MM.1S (cell line): ENCODE results near the gene TXN2.

ENCODE experiments used
- EZH2 ChIP-seq: fragments of 300-600 bp; sonication (generic); optimal IDR thresholded peaks from 2 replicates; pipeline ENCODE3; 2017; ENCODE audit warnings: low read depth, mild to moderate bottlenecking, antibody characterized with exemption, low read length, mixed read lengths
- EZH2phosphoT487 ChIP-seq: fragments of 300-600 bp; sonication (generic); IDR thresholded peaks from 2 replicates; pipeline ENCODE4 v1.6.1; 2018; ENCODE audit warnings: antibody characterized with exemption, low read length
- TF ChIP-seq, protein P1 (sequence below): fragments of 300-600 bp; sonication (generic); IDR thresholded peaks from 2 replicates; pipeline ENCODE4 v1.5.1; 2016; ENCODE audit warnings: antibody characterized with exemption, low read length, mixed read lengths

DNA sequence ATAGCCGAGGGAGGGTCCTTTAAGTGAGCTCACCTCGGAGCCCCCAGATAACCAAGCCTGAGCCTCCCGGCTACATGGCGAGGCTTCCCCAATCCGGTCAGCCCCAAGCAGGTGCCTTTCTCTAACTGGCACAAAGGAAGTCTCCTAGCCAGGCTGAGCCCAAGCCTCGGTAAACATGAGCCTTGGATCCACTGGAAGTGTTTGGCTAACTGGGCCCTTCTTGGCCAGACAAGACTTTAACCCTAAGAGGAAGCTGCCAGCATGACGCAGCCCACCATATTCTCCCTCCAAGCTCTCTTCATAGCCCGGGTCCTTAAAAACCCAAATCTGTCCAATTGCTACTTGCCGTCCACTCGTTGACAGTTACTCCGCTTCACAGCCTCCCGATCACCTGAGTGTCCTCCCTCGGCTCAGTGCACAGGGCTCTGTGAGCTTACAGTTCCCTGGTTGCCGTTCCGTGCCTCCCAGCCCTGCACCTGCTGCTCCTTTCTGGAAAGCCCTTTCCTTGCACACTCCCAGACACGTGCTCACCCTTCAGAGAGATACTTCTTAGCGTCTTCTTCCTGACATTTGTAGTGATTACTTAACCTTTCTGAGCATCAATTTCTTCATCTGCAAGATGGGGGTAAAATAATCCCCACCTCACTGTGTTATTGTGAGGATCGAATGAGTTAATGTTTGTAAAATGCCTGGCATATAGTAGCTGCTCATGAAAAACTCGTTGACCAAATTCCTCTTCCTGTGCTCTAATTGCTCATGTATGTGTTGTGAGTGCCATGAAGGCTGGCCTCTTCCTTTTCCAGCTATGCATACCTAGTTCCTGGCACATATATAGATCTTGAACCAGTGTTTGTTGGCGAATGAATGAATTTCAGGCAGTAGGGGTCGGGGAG is 25.6 kb downstream of the TXN2 start:
- no peak for TF ChIP-seq EZH2
- TF ChIP-seq EZH2phosphoT487: no peak
- TF ChIP-seq, protein P1, sequence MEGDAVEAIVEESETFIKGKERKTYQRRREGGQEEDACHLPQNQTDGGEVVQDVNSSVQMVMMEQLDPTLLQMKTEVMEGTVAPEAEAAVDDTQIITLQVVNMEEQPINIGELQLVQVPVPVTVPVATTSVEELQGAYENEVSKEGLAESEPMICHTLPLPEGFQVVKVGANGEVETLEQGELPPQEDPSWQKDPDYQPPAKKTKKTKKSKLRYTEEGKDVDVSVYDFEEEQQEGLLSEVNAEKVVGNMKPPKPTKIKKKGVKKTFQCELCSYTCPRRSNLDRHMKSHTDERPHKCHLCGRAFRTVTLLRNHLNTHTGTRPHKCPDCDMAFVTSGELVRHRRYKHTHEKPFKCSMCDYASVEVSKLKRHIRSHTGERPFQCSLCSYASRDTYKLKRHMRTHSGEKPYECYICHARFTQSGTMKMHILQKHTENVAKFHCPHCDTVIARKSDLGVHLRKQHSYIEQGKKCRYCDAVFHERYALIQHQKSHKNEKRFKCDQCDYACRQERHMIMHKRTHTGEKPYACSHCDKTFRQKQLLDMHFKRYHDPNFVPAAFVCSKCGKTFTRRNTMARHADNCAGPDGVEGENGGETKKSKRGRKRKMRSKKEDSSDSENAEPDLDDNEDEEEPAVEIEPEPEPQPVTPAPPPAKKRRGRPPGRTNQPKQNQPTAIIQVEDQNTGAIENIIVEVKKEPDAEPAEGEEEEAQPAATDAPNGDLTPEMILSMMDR: no peak
